ENCODE results near the gene GNAL. TPM values are rescaled to one million over a fixed set of nuclear protein-coding genes. Genes with fewer than 3 reads are reported as not detected.
"Not testable (repeated sequence)": the region's sequence is repeated elsewhere in the genome, so short reads cannot be mapped to it uniquely, and the experiment has no call there.

GNAL gene
- total and polyA plus RNA-seq, 4 donors = 0.15 to 0.92 (median 0.72) TPM

- Histone ChIP-seq H3K9ac (ENCODE audit: low read depth in 1 of 2, low read length in 2 of 2) (no peak overlapping the region), H3K4me3 (ENCODE audit: low read depth in 1 of 3, low read length in 3 of 3) (peak overlapping the region in 2 of 3 donors; percentile 65 to 75), H3K4me1 (ENCODE audit: control insufficient read depth in 4 of 4, insufficient read depth in 4 of 4, low read length in 3 of 4) (peaks cover 3 to 16% (median 9%) of the 10 kb centered on the region in 4 donors), H3K27ac (ENCODE audit: low read depth in 1 of 2, low read length in 2 of 2) (no peak overlapping the region), H3K9me3 (ENCODE audit: control insufficient read depth in 4 of 4, low read length in 3 of 4) (no peaks in the 10 kb centered on the region), H3K27me3 (ENCODE audit: control insufficient read depth in 4 of 4, insufficient read depth in 4 of 4, low read length in 3 of 4) (peaks cover 0 to 4% (median 0%) of the 10 kb centered on the region in 4 donors), H3K36me3 (ENCODE audit: control insufficient read depth in 4 of 4, insufficient read depth in 3 of 4, low read depth in 1 of 4, low read length in 3 of 4) (no peaks in the 10 kb centered on the region)
- TF ChIP-seq CTCF (IDR thresholded peaks at IDR 0.05; ENCODE audit: low read depth, low read length, missing input control) (no peak), EGR1 (IDR thresholded peaks at IDR 0.05; ENCODE audit: low read depth in 2 of 2) (no peak), GABPA (IDR thresholded peaks at IDR 0.05 in 1 of 2, conservative IDR thresholded peaks at IDR 0.05 in 1 of 2) (no peak), HNF4G (IDR thresholded peaks at IDR 0.05) (no peak), TAF1 (conservative IDR thresholded peaks at IDR 0.05) (no peak), ZBTB33 (IDR thresholded peaks at IDR 0.05) (no peak), MAX (IDR thresholded peaks at IDR 0.05) (no peak), HNF4A (conservative IDR thresholded peaks at IDR 0.05) (no peak), NR2F2 (IDR thresholded peaks at IDR 0.05) (no peak), REST (IDR thresholded peaks at IDR 0.05) (no peak), ATF3 (IDR thresholded peaks at IDR 0.05) (no peak), FOXA2 (IDR thresholded peaks at IDR 0.05) (no peak), RAD21 (IDR thresholded peaks at IDR 0.05) (no peak), JUND (IDR thresholded peaks at IDR 0.05) (no peak)
- DNase-seq (ENCODE audit: low spot score) = no peak
- WGBS = 2% methylated on average over 72 of the region's 72 CpGs
Measured at GRCh38 chr18:11689669-11690565, 853 bp downstream of the GNAL start.

GRCh38 chr18:11690660-11691059, 1.6 kb downstream of the GNAL start:
- not testable (repeated sequence) for H3K9ac ChIP-seq (ENCODE audit: low read depth in 1 of 2, low read length in 2 of 2); H3K27ac ChIP-seq (ENCODE audit: low read depth in 1 of 2, low read length in 2 of 2); H3K4me3 ChIP-seq (ENCODE audit: low read depth in 1 of 3, low read length in 3 of 3); H3K27me3 ChIP-seq (ENCODE audit: control insufficient read depth in 4 of 4, insufficient read depth in 4 of 4, low read length in 3 of 4); H3K9me3 ChIP-seq (ENCODE audit: control insufficient read depth in 4 of 4, low read length in 3 of 4); H3K36me3 ChIP-seq (ENCODE audit: control insufficient read depth in 4 of 4, insufficient read depth in 3 of 4, low read depth in 1 of 4, low read length in 3 of 4); DNase-seq (ENCODE audit: low spot score)
- H3K4me1 ChIP-seq (ENCODE audit: control insufficient read depth in 4 of 4, insufficient read depth in 4 of 4, low read length in 3 of 4) = peaks cover 3 to 16% (median 9%) of the 10 kb centered on the region in 4 donors
- 86% methylated on average over 2 of the region's 5 CpGs for WGBS

All from liver (tissue), 9 donors.